GM21528 (cell line): ENCODE measurements around the gene SSBP4.
"Not testable (repeated sequence)": the region's sequence is repeated elsewhere in the genome, so short reads cannot be mapped to it uniquely, and the experiment has no call there.

Experiments
- ATAC-seq: cut with Tn5 transposase; IDR thresholded peaks from one replicate; pipeline ENCODE4 v1.9.1; 2021; ENCODE audit warnings: mild to moderate bottlenecking, moderate library complexity; ENCODE audit not compliant: unreplicated experiment, low FRiP score

Gene SSBP4

DNA sequence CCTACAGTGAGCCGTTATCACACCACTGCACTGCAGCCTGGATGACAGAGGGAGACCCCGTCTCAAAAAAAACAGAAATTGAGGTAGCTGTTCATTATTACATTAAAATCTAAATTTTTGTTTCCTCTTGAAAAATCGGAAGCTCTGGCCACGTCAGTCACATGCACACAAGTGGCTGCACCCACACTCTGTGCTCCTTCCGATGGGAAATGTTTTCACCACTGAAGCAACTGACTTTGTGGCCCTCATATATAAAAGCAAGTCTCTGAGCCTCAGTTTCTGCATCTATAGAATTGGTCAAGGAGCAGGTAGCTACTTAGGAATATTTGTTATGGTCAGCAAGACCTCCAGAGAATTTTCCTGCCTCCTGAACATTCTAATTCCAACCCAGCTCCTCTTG, 26.3 kb upstream of the SSBP4 start:
- no peak for ATAC-seq

DNA sequence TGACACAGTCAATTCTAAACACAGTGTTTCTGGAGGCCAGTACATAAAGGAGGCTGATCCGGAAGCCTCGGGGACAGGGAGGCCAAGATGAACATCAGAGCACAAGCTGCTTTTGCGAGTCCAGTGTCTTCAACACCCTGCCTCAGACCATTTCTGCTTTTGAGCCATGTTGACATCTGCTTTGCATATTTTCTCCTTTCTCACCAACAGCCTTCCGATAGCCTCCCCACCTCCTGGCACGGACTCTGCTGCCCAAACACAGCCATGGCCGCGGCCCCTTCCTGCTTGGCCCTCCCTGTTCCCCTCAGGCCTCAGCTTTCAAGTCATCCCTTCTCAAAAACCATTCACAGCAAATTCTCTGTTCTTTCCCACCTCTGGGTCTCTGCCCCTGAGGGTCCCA, 25.4 kb upstream of the SSBP4 start:
- no peak for ATAC-seq

DNA sequence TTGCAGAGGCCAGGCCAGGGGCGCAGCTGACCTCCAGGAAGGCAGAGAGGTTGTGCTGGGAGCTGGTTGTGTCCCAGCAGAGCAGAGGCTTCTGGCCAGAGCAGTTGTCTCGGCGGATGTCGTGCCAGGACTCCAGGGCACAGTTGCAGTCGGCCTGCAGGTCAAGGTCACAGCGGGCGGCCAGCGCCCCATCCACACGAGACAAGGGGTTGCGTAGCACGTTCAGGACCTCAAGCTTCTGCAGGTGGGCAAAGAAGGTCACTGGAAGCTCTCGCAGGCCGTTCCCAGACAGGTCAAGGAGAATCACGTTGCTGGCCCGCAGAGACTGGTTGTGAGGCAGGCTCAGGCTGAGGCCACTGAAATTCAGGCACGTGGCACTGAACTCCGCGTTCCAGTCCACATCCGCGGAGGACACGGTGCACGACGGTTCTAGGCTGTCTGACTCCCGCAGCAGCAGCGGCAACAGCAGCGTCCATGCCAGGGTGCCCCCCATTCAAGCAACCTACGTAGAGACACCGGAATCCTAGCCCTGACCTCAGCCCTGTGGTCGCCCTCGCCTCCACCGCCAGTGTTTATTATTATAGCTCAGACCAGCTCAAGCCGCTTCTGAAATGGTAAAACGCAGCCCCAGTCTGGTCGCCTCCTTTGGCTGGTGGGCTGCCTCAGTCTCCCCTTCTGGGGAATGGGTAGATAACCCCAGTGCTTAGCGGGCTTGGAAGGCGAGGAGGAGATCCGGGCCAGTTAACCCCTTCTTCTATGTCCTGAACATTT, 22.5 kb upstream of the SSBP4 start:
- ATAC-seq, result no peak

DNA sequence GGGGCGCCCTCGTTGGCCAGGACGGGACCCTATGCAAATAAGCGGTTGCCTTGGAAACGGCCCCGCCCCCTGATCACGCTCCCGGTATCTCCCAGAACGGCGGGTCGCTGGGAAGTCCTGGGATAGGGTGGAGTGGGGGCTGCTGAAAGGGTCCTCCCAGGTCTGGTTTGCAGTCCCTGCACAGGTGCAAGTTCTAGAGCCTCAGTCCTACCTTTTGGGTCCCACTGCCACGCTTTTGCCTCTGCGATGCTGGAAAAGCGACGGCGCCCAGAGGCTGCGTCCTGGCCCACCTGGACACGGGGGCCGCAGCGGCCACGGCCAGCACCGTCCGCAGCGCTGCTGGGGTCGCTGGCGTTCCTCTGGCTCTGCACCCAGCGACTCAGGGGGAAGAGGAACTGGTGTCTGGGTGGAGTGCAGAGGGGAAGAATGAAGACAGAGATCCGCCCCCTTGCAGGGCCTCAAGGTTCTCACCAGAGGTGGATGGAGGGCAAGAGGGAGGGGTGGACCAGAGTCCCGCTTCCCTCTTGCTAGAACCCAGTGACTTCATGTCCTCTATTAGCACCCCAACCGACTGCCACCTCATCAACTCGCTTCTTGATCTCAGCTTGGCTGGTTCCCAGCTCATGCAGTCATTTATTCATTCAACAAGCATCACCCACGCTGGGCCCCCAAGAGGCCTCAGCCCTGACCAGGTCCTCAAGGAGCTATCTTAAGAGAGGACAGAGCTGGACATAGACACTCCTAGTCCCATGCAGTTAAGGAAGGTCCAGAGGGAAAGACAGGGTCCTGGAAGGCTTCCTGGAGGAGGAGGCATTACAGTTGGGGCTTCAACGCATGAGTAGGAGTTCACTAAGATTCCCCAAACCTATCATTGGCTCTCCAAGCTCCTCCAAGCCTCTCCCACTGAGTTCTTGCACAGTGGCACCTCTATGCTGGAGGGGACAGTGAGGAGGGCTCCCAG, 21.7 kb upstream of the SSBP4 start, which contains the start of gene LRRC25:
Gene LRRC25 (minus strand): TSS at position 381 of the 961 bp plus-strand sequence. CDS start 659 bp downstream, outside the sequence.
- no peak for ATAC-seq

DNA sequence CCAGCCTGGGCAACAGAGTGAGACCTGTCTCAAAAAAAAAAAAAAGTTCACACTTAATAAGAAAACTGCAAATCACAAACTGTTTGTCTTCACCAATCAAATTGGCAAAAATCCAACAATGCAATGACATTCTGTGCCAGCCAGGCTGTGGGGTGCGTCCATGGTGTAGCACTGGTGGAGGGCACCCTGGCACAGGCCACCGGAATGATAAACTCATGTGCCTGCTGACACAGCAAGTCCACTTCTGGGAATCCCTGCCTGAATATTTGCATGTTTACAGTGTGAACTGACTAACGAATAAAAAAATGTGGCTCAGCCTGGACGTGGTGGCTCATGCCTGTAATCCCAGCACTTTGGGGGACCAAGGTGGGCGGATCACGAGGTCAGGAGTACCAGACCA, 20.2 kb upstream of the SSBP4 start:
- no peak for ATAC-seq

DNA sequence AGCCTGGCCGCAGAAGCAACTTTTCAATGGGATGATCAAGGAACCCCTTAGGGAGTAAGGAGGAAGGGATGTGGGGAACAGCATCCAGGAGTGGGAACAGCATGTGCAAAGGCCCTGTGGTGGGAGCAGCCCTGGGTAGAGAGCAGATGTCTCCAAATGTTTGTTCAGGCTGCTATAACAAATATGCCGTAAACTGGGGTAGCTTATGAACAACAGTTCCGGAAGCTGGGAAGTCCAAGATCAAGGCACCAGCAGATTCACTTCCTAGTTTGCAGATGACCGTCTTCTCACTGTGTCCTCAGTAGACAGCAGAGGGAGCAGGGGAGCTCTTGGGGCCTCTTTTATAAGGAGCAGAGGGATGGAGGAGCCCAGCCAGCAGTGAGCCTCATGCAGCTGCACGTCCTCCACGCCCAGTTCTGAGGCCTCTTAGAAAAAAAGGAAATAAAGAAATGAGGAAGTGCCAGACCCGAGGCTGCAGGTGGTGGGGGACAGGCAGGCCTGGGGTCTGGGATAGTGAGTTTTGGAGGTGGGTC, 17.6 kb upstream of the SSBP4 start:
- no peak for ATAC-seq

DNA sequence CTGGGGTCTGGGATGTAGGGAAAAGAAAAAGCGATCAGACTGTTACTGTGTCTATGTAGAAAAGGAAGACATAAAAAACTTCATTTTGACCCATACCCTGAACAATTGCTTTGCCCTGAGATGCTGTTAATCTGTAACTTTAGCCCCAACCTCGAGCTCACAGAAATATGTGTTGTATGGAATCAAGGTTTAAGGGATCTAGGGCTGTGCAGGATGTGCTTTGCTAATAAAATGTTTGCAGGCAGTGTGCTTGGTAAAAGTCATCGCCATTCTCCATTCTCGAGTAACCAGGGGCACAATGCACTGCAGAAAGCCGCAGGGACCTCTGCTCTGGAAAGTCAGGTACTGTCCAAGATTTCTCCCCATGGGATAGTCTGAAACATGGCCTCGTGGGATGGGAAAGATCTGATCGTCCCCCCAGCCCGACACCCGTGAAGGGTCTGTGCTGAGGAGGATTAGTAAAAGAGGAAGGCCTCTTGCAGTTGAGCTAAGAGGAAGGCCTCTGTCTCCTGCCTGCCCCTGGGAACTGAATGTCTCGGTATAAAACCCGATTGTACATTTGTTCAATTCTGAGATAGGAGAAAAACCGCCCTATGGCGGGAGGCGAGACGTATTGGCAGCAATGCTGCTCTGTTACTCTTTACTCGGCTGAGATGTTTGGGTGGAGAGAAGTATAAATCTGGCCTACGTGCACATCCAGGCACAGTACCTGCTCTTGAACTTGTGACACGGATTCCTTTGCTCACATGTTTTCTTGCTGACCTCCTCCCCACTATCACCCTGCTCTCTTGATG, 16.5 kb upstream of the SSBP4 start:
- ATAC-seq, result not testable (repeated sequence)

DNA sequence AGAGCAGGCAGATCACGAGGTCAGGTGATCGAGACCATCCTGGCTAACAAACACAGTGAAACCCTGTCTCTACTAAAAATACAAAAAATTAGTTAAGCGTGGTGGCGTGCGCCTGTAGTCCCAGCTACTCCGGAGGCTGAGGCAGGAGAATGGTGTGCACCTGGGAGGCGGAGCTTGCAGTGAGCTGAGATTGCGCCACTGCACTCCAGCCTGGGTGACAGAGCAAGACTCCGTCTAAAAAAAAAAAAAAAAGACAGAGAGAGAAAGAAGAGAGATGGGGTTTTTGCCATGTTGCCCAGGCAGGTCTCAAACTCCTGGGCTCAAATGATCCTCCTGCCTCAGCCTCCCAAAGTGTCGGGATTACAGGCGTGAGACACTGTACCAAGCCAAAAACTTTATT, 13.4 kb upstream of the SSBP4 start:
- not testable (repeated sequence) for ATAC-seq

DNA sequence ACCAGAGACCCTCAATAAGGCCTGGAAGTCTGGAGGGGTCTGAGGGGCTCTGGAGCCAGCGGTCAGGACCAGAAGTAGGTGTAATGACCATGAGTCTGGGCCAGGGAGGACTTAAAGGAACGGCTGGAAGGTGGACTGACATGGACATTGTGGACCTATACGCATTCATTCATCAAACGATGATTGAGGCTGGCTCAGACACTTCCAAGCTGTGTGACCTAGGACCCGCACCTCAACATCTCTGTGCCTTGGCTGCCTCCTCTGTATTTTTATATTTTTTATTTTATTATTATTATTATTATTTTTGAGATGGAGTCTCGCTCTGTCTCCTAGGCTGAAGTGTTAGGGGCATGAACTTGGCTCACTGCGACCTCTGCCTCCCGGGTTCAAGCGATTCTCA, 12.4 kb upstream of the SSBP4 start:
- no peak for ATAC-seq

DNA sequence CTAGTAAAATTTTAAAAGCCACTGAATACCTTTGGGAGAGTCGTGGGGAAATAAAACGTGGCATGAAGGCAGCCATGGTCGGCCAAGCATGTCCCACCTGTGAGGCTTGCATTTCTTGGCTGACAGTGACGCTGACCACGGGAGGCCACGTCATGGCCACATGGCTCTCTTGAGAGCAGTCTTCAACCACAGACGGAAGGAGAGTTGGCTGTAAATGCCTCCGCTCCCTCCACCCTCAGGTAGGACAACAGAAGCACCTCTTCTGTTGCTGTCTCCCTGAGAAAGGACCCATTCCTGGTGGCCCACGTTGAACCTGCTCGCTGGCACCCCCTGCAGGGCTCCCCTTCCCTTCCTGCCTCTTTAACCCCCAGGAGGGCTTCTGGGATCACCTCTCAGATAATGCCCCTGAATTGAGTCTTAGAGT, 11.1 kb upstream of the SSBP4 start:
- ATAC-seq, result no peak

DNA sequence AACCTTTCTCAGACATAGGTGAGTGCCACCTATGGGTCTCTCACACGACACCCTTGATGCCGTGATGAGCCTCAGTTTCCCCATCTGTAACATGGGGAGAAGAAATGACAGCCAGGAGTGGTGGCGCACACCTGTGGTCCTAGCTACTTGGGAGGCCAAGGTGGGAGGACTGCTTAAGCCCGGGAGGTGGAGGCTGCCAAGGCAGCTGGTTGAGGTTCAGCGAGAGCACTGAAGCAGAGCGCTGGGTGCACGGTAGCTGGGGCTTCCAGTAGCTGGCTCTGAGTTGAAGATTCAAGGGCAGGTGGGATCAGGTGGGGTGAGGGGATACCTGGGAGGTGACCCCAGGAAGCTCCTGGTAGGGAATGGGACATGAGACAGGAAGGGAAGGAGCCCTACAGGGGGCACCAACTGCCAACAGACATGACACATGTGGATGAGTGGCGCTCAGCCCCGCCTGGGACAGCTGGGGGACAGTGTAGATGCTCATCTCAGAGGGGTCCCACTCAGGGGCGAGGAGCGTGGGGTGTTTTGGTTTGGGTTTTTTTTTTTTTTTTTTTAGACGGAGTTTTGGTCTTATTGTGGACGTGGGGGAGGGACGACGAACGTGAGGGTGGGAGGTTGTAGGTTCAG, 6.5 kb upstream of the SSBP4 start:
- ATAC-seq, result no peak

DNA sequence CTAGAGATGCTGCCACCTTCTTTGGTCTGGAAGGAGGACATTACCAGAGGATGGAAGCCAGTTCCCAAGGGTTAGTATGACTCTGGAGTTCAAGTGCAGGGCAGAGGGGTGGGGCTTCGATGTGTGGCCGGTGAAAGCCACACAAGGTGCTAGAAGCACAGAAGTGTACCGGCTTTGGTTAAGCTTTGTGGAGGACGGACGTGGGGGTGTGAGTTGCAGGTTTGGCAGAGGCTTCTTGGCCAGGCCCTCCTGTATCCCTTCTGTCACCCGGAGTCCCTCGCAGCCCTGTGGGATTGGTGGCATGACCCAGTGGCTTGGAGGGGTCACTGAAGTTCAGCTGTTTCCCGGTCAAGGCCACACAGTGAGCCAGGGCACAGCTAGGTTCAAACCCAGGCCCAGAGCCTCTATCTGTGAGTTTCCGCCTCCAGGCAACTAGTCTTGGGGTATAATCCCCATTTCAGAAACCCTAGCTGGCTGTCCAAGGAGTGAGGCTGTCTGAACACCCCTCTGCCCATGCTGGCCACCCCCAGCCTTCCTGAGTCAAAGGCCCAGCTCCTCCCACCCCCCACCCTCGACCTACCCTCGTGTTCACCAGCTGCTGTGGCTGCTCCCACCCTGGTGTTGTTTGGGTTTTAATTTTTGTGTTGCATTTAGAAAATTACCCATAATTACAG, 4.6 kb upstream of the SSBP4 start:
- no peak for ATAC-seq

DNA sequence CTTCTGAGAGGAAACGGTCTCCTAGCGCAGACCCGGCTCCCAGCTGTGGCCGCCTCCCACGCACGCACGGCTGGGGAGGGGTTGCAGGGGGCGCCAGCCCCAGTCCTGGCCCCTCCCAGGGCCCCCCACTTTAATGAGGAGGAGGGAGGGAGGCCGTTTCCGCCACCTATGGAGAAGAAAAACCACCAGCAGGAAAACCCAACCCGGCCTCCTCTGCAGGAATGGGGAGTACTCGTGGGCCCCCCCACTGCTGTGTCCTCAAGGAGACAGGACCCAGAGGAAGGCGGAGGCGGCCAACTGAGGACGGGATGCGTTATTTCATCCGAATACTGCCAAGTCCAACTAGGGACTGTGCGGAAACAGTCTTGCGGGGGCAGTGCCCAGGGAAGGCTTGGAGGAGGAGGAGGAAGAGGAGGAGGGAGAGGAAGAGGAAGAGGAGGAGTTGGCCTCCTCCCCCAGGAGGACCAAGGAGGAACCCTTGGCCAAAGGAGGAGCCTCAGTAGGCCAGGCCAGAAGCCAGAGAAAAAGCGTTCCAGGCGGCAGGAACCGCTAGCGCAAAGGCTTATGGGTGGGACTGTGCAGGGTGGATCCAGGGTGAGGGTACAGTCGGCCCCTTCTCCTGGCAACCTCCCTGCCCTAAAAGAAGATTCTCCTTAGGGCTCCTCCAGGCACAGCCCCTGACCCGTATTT, 3.9 kb upstream of the SSBP4 start:
- no peak for ATAC-seq

DNA sequence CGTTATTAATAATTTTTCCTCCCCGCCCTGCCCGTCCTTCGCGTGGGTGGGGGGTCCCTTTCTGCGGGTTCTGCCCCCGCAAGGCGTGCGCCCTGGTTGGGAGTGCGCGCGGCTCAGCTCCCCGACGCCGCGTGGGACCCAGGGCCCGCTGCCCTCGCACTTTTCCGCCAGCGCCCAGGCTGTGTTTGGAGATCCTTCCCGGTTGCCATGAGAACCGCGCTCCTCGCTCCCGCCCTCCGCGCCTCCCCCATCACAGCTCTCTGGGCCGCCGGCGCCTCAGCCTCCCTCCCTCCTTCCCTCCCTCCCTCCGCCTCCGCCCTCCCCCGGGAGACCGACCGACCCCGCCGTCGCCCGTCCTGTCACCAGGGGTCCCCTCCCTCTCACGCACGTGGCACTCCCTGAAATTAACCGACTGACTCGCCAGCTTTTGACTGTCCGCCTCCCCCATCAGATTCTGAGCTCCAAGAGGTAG, 2.4 kb upstream of the SSBP4 start:
- no peak for ATAC-seq

DNA sequence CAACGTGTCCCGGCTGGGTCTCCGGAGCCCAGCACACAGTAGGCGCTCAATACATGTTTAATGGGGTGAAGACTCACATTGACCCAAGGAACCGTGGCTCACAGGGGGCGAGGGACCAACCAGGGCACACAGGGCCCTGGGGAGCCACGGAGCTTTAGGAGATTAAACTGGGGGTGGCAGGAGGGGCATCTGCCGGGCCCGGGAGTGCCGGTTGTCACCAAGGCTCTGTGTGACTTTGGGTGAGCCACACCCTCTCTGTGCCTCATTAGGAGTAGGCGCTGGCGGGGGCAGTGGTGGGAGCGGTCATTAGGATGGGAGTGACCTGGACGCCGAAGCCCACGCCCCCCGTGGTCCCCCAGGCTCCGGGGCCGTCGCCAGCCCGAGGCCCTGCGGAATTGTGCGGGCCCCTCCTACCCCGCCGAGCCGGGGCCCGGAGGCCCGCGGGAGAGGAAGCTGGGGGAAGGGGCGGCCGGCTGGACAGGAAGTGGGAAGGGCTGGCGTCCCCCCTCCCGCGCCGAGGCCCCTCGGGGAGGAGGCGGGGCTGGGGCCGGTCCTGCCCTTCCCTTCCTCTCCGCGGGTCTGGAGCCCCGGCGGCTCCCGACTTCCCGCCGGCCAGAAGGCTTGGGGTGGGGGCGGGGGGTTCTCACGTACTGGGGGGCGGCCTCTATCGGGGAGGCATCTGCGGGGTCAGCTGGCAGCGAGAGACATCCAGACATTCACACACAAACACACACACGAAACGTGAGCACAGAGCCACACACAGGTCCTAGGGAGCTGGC, 1.8 kb upstream of the SSBP4 start:
- ATAC-seq, result no peak

DNA sequence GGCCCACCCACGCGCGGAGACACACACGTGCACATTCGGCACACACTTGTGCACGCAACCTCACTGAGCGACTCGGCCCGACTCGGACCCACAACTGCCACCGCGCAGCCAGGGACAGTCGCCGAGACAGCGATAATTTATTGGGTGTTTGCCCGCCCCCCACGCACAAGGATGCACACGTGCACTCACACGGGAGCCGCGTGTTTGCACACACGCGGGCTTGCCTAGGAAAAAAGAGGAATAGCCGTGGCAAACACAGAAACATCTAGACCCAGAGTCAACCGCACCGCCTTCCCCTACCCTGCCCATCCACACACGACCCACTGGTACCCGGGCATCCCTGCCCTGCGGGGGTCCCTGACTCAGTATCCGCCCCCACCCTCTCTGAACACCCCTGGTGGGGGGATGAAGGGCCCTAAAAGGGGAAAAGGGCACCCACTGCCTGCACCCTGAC, 1.1 kb upstream of the SSBP4 start:
- no peak for ATAC-seq

DNA sequence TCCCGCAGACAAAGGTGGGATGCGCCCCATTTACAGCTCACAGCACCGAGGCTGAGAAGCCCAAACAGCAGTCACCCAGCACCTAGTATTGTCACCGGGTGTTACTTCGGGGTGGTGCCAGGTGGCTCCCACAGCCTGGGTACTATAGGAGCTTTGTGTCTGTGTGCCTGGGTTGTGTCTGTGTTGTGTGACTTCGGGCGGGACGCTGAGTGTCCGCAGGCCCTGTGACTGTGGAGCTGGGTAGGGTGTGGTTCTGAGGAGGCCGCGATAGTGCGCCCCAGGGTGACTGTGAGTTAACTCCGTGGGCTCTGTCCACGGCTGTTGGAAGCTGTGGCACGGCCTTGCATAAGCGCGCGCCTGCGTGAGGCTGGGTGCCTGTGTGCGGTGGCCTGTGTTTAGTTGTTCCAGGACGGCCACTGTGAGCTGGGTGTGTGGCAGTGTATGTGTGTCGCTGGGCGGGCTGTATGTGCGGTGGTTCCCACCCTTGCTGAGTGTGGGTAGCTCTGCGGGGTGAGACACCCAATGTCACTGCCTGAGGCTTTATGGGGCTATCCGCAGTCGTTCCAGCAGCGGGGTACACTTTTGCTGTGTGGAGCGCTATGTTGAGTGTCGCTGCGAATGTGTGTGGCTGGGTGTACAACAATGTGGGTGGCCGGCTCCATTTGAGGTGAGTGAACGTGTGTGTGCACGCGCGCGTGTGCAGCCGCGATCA, 559 bp upstream of the SSBP4 start:
- ATAC-seq, result no peak
